AG20443 (cell line): ENCODE results near the gene FMO2.
A peak's percentile ranks its signal among the peaks of the same experiment; 100 is the strongest.

Source experiments
- DNase-seq: peaks from one replicate; pipeline ENCODE4 v3.0.0; 2012; ENCODE audit warnings: low spot score, mixed read lengths

Gene FMO2

DNA sequence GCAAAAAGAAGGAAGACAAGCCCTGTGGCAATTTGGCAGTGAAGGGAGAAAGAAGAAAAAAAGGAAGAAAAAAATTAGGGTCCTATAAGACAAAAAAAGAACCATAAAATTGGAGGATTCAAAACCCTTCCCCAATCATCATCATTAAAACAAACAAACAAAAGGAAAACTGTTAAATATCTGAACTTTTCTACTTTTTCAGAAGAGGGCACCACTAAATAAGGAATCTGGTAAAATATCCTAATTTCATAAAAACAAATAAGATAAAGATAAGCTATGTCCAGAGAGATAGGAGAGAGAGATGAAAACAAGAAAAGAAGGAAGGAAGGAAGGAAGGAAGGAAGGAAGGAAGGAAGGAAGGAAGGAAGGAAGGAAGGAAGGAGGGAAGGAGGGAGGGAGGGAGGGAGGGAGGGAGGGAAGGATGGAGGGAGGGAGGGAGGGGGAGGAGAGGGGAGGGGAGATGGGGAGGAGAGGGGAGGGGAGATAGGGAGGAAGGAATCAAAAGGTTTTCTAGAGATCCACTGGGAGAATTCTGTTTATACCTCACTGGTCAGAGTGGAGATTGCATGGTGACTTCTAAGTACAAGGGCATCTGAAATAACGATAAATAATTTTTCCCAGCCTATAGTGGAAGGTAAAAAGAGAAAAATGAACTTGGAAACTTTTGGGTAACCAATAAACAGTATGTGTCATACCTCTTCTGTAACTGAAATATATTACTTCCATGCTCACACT is 10.4 kb upstream of the FMO2 start:
- no peak for DNase-seq

DNA sequence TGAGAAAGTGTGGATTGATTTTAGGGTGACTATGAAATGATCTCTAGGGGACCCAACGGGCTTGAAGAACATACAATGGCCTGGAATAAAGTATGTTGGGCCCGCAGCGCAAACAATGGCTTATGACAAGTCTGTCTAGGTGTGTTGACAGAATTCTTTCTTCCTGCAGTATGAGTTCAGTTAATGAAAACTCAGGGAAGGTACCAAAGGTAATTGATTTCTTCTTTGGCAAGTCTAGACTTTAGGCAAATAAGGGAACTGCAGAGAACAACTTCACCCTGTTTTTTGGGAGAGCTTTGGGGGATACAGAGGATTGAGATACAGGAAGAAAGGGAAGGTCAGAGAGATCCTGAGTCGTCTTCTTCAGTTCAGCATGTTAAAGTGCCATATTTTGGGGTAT is 7.8 kb upstream of the FMO2 start:
- DNase-seq: no peak

DNA sequence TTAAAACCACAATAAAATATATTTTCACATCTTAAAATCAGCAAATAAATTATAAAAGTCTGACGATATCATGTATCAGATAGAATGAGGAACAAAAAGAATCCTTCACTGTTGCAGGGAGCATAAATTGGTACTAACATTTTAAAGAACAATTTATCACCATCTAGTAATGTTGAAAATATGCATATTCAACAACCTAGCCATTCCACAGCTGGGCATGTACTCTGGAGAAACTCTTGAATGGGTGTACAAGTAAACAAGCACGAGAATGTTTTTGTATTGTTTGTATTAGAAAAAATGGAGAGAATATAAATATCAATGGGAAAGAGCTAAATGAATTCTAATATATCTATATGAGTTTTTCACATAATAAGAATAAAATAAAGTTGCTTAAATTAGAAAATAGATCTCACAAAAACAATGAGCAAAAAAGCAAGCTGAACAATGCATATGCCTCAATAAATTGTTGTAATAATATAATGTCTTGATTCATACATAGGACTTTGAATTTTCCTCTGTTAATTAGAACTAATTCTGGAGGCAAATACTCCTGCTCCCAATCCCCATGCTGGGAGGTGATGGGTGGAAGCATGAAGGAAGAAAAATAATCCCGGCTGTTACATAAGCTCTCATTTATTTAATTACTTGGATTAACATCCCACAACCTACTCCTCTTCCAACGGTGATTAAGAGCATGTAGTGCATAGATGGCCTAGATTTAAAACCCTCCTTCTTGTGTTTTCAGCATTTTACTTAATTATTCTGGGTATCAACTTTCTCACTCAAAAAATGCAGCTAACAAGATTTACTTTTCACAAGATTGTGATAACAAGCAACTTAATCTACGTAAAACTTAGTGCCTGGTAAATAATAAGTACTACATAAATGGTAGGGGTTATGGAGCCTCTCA is 5.5 kb upstream of the FMO2 start:
- no peak for DNase-seq

DNA sequence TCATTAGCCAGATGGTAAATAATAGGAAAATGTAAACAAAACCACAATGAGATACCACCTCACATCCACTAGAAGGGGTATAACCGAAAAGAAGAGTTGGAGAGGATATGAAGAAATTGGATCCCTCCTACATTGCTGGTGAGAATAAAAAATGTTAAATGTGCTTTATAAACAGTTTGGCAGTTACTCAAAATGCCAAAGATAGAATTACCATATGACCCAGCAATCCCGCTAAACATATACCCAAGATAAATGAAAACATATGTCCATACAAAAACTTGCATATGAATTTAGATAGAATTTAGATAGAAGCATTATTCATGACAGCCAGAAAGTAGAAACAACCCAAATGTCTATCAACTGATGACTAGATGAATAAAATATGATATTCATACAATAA is 4.4 kb upstream of the FMO2 start:
- DNase-seq: no peak

DNA sequence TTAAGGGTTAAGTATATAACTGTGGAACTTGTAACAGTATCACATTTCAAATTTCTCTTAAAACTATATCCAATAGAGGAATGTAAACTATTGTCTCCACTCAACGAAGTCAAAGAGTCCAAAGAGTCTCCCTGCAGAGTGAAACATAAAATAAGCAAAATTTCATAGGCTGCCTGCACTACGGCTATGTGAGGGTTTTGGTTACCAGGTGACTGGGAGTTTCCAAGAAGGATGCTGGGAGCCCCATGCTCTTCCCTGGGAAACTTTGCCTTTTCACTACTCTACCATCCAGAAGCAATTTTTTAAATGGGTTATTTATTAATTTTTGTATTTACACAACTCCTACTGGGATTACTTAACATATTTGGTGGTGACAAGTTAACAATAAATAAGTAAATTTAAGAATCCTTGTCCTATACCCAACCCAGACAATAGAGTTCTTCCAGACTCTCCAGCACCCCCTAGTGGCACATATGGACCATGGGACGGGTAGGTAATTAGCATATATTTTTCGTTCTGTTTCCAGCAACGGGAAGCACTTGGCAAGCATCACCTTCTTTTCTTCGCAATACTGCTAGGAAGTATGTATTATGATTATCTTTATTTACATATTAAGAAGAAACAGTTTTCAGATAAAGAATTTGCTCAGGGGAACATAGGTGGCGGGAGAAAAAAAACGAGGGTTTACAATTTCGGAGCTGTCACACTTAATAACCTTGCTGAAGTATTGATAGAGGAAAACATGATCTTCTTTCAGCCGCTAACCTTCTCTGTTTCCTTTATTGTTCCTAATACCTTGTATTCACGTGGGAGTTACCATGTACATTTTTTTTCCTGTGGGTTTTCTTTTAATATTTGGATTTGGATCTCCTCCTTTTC is 3.5 kb downstream of the FMO2 start:
- peak; percentile 67 for DNase-seq

DNA sequence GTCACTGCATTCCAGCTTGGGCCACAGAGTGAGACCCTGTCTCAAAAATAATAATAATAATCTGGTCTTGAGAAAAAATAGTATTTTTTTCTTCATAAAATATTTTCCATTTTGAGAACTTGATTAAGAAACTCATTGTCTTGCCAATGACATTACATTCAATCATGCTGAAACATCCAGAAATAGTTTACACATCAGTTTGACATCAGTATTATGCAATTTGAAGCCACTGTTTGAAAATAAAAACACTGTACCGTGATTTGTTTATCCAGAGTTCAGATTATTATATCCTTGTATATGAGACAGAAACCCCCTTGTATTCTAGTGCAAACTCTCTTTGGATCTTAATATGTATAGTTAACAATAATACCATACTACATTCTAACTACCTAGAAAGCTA is 6.9 kb downstream of the FMO2 start:
- DNase-seq: no peak

DNA sequence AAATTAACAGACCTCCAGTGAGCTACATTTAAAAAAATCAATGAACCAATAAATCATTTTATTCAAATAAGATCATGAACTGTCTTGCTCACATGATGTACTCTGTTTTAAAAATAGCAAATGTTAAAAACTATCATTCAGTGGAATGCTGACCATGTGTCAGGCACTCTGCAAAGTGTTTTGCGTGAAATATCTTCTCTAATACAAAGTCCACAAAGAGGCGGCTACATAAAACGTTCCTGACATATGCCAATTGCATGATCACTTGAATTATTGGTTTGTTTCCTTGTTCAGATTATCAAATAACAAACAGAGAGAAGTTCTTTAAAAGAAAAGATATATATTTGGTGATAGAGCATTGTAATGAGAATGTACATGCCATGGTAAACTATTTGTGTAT is 10.7 kb downstream of the FMO2 start:
- no peak for DNase-seq

DNA sequence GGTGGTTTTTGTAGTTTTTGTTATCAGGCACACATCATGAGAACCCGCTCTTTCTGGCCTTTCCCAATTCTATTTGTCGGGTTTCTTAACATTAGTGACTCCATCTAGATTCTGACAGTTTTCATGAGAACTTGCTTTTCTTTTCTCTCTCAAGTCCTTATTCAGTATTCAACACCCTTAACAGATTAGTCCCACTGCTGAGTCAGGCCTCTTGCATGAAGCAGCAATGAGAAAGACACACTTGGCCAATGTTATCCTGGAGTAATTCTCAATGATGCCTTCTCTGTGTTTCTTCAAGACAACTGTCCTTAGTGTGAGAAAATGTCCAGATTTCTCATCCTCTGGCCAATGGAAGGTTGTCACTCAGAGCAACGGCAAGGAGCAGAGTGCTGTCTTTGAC is 11.3 kb downstream of the FMO2 start:
- no peak for DNase-seq

DNA sequence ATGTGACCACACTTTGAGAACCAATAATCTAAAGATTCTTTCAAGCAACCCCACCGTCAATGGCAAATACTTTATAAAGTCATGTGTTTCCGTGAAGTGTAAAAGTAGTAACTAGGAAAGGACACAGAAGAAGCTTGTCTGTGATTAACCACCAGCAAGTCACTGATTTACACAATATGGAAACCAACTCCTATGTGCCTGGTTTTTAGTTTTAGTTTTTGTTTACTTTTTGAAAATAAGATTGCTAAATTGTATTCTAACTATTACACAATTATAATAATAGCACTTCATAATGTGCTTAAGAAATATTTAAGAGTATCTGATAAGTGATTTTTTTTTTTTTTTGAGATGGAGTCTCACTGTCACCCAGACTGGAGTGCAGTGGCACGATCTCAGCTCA is 13.0 kb downstream of the FMO2 start:
- no peak for DNase-seq

DNA sequence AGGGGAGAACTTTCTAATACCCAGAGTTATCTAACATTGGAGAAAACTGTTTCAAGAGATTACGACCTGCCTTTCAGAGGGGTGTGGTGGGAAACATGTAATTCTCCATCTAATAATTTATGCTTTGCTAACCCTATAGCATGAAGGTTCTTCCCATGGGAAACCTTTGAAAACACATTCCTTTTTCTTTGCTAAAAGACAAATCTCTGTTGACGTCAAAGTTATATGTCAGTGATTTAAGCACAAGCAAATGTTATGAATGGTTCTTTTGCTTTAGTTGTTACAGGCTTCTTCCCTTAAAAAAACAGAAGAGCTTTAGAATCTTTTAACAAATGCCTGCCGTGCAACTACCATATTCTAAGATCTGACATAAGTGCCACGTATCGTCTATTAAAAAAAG is 19.2 kb downstream of the FMO2 start:
- DNase-seq: no peak

DNA sequence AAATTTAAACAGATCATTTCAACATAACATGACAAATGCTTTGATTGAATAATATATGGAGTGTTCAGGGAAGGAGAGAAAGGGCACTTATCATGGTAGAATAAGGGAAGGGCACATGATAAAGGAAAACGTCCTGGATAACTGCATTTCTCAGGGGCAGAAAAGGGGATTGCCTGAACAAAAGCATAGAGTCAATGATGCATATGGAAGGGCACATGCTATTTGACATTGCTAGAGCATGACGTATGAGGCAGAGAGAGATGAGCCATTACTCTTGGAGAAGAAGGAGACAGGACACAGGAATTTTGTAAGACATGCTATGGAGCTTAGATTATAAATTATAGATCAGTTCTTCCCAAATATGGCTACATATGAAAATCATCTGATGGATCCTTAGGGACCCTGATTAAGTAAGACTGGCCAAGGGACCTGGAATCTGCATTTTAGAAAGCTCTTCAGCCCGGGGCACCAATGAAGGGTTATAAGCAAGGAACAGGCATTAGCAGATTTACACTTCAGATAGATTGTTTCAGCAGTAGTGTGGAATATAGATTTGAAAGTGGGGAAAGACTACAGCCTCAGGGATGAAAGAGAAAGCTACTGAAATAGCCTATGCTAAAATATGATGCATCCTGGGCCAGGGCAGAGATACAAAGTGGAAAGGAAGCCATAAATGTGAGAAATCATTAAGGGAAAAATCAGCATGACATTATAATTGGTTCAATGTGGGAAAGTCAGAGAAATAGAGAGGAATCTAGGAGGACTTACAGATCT is 21.3 kb downstream of the FMO2 start:
- no peak for DNase-seq

DNA sequence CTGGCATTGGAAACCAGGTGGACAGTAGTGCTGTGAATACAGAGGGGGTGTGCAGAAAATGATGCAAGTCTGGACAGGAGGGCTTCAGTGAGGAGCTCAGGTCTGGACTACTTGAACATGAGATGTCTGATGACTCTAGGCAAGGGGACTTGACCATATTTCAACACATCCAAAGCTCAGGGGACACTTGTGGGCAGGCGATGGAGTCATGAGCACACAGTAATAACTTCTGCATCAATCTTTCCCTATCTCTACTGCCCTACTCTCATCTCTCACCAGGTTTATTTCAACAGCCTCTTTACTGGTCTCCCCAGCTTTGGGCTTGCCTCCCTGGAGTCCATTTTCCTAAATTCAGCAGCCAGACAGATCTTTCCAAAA is 21.9 kb downstream of the FMO2 start:
- no peak for DNase-seq

DNA sequence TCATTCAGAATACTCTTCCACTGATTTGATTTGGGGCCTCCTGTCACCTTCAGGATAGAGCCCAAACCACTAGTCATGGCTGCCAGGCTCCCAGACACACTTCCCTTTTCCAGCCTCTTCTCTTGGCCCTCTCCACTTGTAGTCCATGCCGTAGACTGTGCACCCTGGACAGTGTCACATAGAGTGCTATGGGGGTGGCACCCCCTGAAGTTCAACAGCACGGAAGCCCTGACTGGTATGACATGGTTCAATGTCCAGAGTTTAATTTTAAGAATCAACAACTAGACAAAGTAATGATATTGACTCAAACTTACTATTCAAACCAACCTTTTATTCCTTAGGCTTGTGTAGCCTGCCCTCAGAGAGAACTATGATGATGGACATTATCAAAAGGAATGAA is 22.3 kb downstream of the FMO2 start:
- no peak for DNase-seq

DNA sequence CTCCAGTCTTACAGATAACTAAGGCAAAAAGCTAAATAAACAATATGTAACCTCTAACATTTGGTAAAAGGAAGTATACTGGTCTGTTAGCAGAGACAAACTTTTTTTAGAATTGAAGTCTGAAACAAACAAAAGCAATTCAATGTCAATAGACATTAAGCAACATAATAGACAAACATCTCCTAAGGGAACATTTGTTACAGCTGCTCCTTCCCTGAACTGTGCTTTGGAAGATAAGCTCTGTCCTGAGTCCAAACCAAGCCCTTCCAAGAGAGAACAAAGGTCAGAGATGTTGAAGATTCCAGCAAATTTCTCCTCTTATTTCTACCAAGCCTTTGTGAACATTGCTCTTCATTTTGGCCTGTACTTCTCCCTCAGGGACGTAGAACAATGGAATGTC is 25.3 kb downstream of the FMO2 start:
- no peak for DNase-seq

DNA sequence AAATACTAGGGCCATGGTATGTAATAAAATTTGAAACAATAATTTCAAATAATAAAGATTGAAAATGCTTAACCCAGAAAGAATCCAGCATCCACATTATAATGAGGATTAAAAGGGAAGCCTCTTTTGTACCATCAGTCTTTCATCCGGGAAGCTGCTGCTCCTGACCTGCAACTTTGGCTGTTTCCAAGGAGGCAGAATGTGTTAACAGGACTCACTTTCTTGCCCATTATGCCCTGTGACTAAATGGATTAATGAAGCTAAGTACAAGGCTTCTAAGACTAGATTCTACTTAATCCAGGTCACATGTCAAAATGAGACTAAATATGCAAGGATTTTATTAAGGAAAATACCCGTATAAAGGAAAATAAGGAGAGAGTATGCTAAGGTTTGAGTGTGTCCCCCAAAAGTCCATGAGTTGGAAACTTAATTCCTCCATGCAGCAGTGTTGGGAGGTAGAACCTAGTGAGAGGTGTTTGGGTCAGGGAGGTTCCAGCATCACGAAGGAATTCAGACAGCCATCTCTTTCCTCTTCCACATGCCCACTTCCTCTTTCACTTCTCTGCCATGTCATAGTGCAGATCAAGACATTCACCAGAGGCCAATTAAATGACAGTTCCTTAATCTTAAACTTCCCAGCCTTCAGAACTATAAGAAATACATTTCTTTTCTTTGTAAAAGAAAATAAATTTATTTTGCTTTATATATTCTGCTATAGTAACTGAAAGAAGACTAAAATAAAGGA is 27.7 kb downstream of the FMO2 start:
- DNase-seq: no peak

DNA sequence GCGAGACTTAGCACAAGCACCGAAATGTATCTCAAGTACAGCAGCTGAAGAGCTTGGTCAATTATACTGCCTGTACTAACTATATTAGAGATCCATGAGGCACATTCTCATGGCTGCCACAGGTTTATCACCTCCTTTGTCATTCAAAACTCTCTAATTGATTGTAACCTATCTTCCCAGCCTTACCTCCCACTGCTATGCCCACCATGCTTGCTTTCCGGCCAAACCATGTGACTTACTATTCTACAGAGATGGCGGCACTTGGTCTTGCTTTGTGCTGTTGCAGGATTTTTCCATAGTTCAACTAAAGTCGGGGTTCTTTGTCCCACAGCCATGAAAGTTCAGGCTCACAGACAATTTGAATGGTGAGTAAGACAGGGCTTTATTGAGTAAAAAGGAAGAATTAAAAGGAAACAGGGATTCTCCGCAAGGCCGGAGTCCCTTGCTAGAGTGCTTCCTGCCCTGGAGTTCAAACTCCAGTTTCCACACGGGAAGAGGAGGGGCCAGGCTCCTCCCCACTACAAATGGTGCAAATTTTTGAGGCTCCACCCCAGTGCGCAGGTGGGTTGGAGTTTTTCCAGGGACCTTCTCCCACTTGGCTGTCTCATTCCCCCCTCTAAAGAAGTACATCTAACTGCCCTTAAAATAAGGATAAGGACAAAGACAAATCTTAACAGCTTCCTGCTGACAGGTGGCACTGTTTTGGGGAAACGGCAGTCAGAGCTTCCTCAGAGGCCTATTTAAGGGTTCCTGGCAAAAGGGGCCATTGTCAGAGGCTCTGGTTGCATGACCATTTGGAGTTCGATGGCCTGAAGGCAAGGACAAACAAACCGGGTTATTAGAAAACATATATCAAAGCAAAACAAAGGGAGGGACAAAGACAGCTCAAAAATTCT is 28.7 kb downstream of the FMO2 start:
- DNase-seq: no peak

DNA sequence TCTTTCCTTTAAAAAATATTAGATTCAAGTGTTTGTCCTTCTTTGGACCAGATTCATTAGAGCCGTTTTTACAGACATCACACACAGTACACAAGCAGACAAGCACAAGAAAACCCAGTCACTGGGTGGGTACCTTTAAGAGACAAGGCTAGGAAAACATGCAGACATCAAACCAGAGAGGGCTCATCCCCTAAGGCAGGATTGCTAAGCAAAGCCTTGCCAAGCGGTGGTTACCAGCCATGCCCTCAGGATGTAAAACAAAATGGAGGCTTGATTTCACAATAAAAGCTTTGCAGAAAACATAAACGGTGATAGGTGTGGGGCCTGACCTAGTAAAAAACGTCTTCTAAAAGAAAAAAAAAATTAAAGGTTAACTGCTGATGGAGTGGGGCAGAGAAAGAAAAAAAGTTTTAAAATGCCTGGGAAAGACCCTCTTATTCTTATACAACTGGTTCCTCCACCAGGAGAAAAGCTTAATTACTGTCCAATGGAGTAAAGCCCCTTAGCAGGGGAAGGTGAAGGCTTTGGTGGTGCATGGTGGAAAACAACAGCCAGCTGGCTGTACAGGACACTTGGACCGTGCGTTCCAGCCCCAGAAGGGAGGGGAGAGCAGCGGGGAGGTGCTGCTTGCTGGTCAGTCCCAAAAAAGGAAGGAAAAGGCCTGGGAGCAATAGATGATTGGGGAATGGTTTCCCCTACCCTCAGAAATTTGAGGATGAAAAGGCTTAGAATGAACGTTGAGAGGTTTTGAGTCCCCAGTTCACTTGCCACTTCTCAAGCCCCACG is 32.8 kb downstream of the FMO2 start:
- no peak for DNase-seq

DNA sequence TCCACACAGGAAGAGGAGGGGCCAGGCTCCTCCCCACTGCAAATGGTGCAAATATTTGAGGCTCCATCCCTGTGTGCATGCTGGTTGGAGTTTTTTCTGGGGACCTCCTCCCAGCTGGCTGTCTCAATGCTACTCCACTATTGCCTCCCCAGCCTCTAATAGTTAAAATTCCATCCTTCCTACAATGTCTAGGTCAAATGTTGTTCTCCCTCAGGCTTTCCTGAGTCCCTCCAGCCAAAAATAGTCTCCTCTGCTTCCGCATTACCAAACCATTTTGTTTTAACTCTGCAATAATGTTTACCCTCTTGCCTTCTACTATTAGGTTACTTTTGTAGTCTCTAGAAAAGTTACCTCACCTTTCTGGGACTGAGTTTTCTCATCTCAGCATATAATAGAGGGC is 33.6 kb downstream of the FMO2 start:
- no peak for DNase-seq
